MM.1S (cell line): Measurements from ENCODE around the gene RITA1.

Source experiments
- EZH2phosphoT487 ChIP-seq: fragments of 300-600 bp; sonication (generic); IDR thresholded peaks from 2 replicates; pipeline ENCODE4 v1.6.1; 2018; ENCODE audit warnings: antibody characterized with exemption, low read length
- TF ChIP-seq, protein P1 (sequence below): fragments of 300-600 bp; sonication (generic); IDR thresholded peaks from 2 replicates; pipeline ENCODE4 v1.5.1; 2016; ENCODE audit warnings: antibody characterized with exemption, low read length, mixed read lengths

DNA sequence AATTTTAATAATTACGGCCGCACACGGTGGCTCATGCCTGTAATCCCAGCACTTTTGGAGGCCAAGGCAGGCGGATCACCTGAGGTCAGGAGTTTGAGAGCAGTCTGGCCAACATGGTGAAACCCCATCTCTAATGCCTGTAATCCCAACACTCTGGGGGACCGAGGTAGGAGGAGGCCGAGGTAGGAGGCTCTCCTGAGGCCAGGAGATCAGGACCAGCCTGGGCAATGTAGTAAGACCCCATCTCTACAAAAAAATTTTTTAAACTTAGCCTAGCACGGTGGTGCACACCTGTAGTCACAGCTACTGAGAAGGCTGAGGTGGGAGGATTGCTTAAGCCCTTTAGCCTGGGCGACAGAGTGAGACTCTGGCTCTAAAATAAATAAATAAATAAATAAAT lies 41.6 kb upstream of the RITA1 start:
- TF ChIP-seq, protein P1, sequence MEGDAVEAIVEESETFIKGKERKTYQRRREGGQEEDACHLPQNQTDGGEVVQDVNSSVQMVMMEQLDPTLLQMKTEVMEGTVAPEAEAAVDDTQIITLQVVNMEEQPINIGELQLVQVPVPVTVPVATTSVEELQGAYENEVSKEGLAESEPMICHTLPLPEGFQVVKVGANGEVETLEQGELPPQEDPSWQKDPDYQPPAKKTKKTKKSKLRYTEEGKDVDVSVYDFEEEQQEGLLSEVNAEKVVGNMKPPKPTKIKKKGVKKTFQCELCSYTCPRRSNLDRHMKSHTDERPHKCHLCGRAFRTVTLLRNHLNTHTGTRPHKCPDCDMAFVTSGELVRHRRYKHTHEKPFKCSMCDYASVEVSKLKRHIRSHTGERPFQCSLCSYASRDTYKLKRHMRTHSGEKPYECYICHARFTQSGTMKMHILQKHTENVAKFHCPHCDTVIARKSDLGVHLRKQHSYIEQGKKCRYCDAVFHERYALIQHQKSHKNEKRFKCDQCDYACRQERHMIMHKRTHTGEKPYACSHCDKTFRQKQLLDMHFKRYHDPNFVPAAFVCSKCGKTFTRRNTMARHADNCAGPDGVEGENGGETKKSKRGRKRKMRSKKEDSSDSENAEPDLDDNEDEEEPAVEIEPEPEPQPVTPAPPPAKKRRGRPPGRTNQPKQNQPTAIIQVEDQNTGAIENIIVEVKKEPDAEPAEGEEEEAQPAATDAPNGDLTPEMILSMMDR = no peak
- TF ChIP-seq EZH2phosphoT487 = no peak
